Liver (tissue), 3 donors: ENCODE results near the gene TFF1.

Source experiments
- ATF3 ChIP-seq: IDR thresholded peaks from 2 replicates; pipeline ENCODE4 v1.6.1; 2016; ENCODE audit warnings: antibody characterized with exemption
- EGR1 ChIP-seq, 2 donors: IDR thresholded peaks; 2 replicates each; pipeline ENCODE4 v1.6.1; 2016 to 2018; ENCODE audit warnings: antibody characterized with exemption in 2 of 2, low read depth in 2 of 2
- FOXA1 ChIP-seq: IDR thresholded peaks from 2 replicates; pipeline ENCODE4 v1.6.1; 2016; ENCODE audit warnings: antibody characterized with exemption
- GABPA ChIP-seq, 2 donors: IDR thresholded peaks in 1 of 2; conservative IDR thresholded peaks in 1 of 2; 2 replicates each; pipeline ENCODE4 v1.6.1; 2016; ENCODE audit warnings: antibody characterized with exemption in 2 of 2, mild to moderate bottlenecking in 1 of 2, moderate library complexity in 1 of 2
- HNF4G ChIP-seq: IDR thresholded peaks from 2 replicates; pipeline ENCODE4 v1.6.1; 2016; ENCODE audit warnings: antibody characterized with exemption
- JUND ChIP-seq, 2 donors: IDR thresholded peaks; 2 replicates each; pipeline ENCODE4 v1.6.1; 2016; ENCODE audit warnings: antibody characterized with exemption in 2 of 2
- REST ChIP-seq: IDR thresholded peaks from 2 replicates; pipeline ENCODE4 v1.6.1; 2016; ENCODE audit warnings: antibody characterized with exemption, mild to moderate bottlenecking
- SP1 ChIP-seq: IDR thresholded peaks from 2 replicates; pipeline ENCODE4 v1.6.1; 2018; ENCODE audit warnings: antibody characterized with exemption, mild to moderate bottlenecking
- TAF1 ChIP-seq: conservative IDR thresholded peaks from 2 replicates; pipeline ENCODE4 v1.6.1; 2016; ENCODE audit warnings: antibody characterized with exemption, mild to moderate bottlenecking
- YY1 ChIP-seq: IDR thresholded peaks from 2 replicates; pipeline ENCODE4 v1.6.1; 2016; ENCODE audit warnings: antibody characterized with exemption, mild to moderate bottlenecking
- TF ChIP-seq, protein P1 (sequence below): fragments of 150-350 bp; IDR thresholded peaks from 2 replicates; pipeline ENCODE4 v1.5.1; 2017; ENCODE audit warnings: improper control_type of control experiment, low read depth, low read length; ENCODE audit not compliant: missing input control
- TF ChIP-seq, protein P2 (sequence below): IDR thresholded peaks from 2 replicates; pipeline ENCODE4 v1.6.1; 2016; ENCODE audit warnings: antibody characterized with exemption
- TF ChIP-seq, protein P3 (sequence below): IDR thresholded peaks from 2 replicates; pipeline ENCODE4 v1.6.1; 2016; ENCODE audit warnings: antibody characterized with exemption
- donor health status: healthy.
- donor health status: healthy.

GRCh38 chr21:42348762-42349161, 17.6 kb downstream of the TFF1 start:
- TF ChIP-seq SP1 (no peak), GABPA (IDR thresholded peaks at IDR 0.05 in 1 of 2, conservative IDR thresholded peaks at IDR 0.05 in 1 of 2) (no peak), YY1 (no peak), TAF1 (no peak), HNF4G (no peak), ATF3 (no peak), EGR1 (IDR thresholded peaks at IDR 0.05; ENCODE audit: low read depth in 2 of 2) (no peak), JUND (IDR thresholded peaks at IDR 0.05) (no peak), REST (no peak), FOXA1 (no peak)
- TF ChIP-seq, protein P1, sequence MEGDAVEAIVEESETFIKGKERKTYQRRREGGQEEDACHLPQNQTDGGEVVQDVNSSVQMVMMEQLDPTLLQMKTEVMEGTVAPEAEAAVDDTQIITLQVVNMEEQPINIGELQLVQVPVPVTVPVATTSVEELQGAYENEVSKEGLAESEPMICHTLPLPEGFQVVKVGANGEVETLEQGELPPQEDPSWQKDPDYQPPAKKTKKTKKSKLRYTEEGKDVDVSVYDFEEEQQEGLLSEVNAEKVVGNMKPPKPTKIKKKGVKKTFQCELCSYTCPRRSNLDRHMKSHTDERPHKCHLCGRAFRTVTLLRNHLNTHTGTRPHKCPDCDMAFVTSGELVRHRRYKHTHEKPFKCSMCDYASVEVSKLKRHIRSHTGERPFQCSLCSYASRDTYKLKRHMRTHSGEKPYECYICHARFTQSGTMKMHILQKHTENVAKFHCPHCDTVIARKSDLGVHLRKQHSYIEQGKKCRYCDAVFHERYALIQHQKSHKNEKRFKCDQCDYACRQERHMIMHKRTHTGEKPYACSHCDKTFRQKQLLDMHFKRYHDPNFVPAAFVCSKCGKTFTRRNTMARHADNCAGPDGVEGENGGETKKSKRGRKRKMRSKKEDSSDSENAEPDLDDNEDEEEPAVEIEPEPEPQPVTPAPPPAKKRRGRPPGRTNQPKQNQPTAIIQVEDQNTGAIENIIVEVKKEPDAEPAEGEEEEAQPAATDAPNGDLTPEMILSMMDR: no peak
- TF ChIP-seq, protein P2, sequence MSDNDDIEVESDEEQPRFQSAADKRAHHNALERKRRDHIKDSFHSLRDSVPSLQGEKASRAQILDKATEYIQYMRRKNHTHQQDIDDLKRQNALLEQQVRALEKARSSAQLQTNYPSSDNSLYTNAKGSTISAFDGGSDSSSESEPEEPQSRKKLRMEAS: no peak
- TF ChIP-seq, protein P3, sequence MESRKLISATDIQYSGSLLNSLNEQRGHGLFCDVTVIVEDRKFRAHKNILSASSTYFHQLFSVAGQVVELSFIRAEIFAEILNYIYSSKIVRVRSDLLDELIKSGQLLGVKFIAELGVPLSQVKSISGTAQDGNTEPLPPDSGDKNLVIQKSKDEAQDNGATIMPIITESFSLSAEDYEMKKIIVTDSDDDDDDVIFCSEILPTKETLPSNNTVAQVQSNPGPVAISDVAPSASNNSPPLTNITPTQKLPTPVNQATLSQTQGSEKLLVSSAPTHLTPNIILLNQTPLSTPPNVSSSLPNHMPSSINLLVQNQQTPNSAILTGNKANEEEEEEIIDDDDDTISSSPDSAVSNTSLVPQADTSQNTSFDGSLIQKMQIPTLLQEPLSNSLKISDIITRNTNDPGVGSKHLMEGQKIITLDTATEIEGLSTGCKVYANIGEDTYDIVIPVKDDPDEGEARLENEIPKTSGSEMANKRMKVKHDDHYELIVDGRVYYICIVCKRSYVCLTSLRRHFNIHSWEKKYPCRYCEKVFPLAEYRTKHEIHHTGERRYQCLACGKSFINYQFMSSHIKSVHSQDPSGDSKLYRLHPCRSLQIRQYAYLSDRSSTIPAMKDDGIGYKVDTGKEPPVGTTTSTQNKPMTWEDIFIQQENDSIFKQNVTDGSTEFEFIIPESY: no peak
